Measurements from ENCODE around the gene RTL1. TPM values are rescaled to one million over a fixed set of nuclear protein-coding genes. Genes with fewer than 3 reads are reported as not detected.

Gene RTL1
- total RNA-seq, 1 experiment from 2014 or later, result 0.24 TPM

DNA sequence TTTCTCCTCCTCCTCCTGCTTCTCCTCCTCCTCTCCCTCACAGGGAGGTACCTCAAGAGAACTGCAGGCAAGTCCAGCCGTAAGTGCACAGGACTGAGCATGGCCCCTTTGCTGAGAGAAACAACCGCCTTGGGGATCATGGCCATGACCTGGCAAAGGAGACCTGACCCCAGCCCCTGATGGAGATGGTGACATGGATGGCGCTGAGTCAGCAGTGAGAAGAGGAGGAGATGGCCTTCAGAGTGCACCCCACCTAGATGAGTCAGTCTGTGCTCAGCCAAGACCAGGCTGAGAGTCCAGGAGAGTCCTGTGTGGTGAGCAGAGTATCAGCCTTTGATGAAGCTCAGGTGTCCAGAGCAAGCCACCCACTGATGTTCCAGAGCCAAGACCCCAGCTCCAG is 41.2 kb downstream of the RTL1 start:
- no peak for DNase-seq
- H3K4me3 Mint-ChIP-seq (ENCODE audit: low read depth, unreplicated experiment), result no peak overlapping the region
- no TSS peak for BruUV-seq (replicated peaks)
- H3K27ac Mint-ChIP-seq (ENCODE audit: unreplicated experiment), result no peak overlapping the region
- CTCF ChIA-PET, result no interaction called here
- peaks cover 2% of the 10 kb centered on the region for H3K9me3 Mint-ChIP-seq (ENCODE audit: low read depth, unreplicated experiment)
- intact Hi-C loops (cut with micrococcal nuclease; ENCODE audit: unreplicated experiment), result no loop called here
- no peaks in the 10 kb centered on the region for H3K36me3 Mint-ChIP-seq (ENCODE audit: insufficient read depth, unreplicated experiment)
- H3K4me1 Mint-ChIP-seq (ENCODE audit: low read depth, unreplicated experiment), result no peaks in the 10 kb centered on the region
- TF ChIP-seq, protein P1, sequence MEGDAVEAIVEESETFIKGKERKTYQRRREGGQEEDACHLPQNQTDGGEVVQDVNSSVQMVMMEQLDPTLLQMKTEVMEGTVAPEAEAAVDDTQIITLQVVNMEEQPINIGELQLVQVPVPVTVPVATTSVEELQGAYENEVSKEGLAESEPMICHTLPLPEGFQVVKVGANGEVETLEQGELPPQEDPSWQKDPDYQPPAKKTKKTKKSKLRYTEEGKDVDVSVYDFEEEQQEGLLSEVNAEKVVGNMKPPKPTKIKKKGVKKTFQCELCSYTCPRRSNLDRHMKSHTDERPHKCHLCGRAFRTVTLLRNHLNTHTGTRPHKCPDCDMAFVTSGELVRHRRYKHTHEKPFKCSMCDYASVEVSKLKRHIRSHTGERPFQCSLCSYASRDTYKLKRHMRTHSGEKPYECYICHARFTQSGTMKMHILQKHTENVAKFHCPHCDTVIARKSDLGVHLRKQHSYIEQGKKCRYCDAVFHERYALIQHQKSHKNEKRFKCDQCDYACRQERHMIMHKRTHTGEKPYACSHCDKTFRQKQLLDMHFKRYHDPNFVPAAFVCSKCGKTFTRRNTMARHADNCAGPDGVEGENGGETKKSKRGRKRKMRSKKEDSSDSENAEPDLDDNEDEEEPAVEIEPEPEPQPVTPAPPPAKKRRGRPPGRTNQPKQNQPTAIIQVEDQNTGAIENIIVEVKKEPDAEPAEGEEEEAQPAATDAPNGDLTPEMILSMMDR (IDR thresholded peaks at IDR 0.05; ENCODE audit: unreplicated experiment), result no peak
- no peaks in the 10 kb centered on the region for H3K27me3 Mint-ChIP-seq (ENCODE audit: unreplicated experiment)

DNA sequence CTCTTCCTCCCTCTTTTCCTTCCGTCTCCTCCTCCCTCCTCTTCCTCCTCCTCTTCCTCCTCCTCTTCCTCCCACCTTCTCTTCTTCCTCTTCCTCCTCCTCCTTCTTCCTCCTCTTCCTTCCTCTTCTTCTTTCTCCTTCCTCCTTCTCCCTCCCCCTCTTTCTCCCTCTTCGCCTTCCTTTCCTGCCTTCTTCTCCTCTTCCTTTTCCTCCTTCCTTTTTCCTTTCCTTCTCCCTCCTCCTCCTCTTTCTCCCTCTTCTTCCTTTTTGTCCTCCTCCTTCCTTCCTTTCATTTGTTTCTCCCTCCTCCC is 41.6 kb downstream of the RTL1 start:
- H3K9me3 Mint-ChIP-seq (ENCODE audit: low read depth, unreplicated experiment), result peaks cover 2% of the 10 kb centered on the region
- no peaks in the 10 kb centered on the region for H3K36me3 Mint-ChIP-seq (ENCODE audit: insufficient read depth, unreplicated experiment)
- TF ChIP-seq, protein P1 (IDR thresholded peaks at IDR 0.05; ENCODE audit: unreplicated experiment), result no peak
- no peaks in the 10 kb centered on the region for H3K27me3 Mint-ChIP-seq (ENCODE audit: unreplicated experiment)
- DNase-seq, result no peak
- CTCF ChIA-PET, result no interaction called here
- no peak overlapping the region for H3K4me3 Mint-ChIP-seq (ENCODE audit: low read depth, unreplicated experiment)
- no peak overlapping the region for H3K27ac Mint-ChIP-seq (ENCODE audit: unreplicated experiment)
- intact Hi-C loops (cut with micrococcal nuclease; ENCODE audit: unreplicated experiment), result no loop called here
- H3K4me1 Mint-ChIP-seq (ENCODE audit: low read depth, unreplicated experiment), result no peaks in the 10 kb centered on the region
- BruUV-seq (replicated peaks), result no TSS peak

DNA sequence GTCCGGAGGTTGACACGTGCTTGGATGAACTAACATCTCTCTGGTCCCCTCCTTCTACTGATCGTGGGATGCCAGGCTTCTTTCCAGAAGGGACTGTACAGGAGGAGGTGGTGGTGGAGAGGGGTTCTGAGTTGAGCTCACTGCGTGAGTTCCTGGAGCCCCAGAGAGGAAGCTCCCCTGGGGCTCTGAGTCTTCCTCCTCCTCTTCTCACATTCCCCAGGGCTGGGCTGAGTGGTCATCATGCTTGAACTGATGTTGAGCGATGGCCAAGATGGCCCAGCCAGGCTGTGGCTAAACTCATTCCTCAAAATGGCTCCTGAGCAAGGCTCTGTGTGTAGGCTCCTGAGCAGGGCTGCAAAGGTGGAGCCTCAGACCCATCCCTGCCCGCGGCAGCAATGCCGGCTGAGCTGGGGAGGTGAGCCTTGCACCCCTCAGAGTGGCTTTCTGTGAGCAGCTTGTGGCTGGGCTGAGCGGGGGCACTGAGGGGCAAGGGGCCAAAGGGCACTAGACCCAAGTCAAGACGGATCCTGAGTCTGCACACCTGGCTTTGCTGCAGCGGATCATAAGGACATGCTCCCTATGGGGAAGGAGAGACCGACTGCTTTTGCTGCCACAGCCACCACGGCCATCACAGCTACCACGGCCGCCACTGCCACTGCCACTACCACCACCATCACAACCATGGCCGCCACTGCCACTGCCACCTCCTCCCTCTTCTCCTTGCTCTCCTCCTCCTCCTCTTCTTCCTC is 42.2 kb downstream of the RTL1 start:
- no TSS peak for BruUV-seq (replicated peaks)
- no peak overlapping the region for H3K27ac Mint-ChIP-seq (ENCODE audit: unreplicated experiment)
- H3K4me1 Mint-ChIP-seq (ENCODE audit: low read depth, unreplicated experiment), result no peaks in the 10 kb centered on the region
- no peaks in the 10 kb centered on the region for H3K27me3 Mint-ChIP-seq (ENCODE audit: unreplicated experiment)
- intact Hi-C loops (cut with micrococcal nuclease; ENCODE audit: unreplicated experiment), result no loop called here
- TF ChIP-seq, protein P1 (IDR thresholded peaks at IDR 0.05; ENCODE audit: unreplicated experiment), result no peak
- H3K36me3 Mint-ChIP-seq (ENCODE audit: insufficient read depth, unreplicated experiment), result no peaks in the 10 kb centered on the region
- DNase-seq, result no peak
- CTCF ChIA-PET, result no interaction called here
- no peak overlapping the region for H3K4me3 Mint-ChIP-seq (ENCODE audit: low read depth, unreplicated experiment)
- H3K9me3 Mint-ChIP-seq (ENCODE audit: low read depth, unreplicated experiment), result peaks cover 2% of the 10 kb centered on the region

DNA sequence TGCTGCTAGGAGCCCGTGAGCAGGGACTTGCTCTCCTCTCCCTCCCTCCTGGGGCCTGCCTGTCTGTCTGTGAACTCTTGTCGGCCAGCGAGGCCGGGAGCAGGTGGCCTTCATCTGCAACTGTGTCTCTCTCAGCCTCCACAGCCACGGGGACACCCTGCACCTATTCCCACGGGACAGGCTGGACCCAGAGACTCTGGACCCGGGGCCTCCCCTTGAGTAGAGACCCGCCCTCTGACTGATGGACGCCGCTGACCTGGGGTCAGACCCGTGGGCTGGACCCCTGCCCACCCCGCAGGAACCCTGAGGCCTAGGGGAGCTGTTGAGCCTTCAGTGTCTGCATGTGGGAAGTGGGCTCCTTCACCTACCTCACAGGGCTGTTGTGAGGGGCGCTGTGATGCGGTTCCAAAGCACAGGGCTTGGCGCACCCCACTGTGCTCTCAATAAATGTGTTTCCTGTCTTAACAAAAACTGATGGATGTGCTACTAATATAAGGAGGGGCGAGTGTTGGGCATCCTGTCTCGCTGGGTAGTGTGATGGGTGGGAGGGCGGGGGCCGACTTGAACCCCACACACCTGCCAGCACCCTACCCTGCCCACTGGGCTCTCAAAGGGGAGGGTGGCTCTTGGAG is 42.9 kb downstream of the RTL1 start:
- Mint-ChIP-seq H3K4me3 (ENCODE audit: low read depth, unreplicated experiment) (no peak overlapping the region), H3K4me1 (ENCODE audit: low read depth, unreplicated experiment) (no peaks in the 10 kb centered on the region), H3K27ac (ENCODE audit: unreplicated experiment) (no peak overlapping the region), H3K36me3 (ENCODE audit: insufficient read depth, unreplicated experiment) (no peaks in the 10 kb centered on the region), H3K9me3 (ENCODE audit: low read depth, unreplicated experiment) (peaks cover 2% of the 10 kb centered on the region), H3K27me3 (ENCODE audit: unreplicated experiment) (no peaks in the 10 kb centered on the region)
- TF ChIP-seq, protein P1 (IDR thresholded peaks at IDR 0.05; ENCODE audit: unreplicated experiment), result no peak
- CTCF ChIA-PET, result no interaction called here
- BruUV-seq (replicated peaks), result no TSS peak
- intact Hi-C loops (cut with micrococcal nuclease; ENCODE audit: unreplicated experiment), result no loop called here
- no peak for DNase-seq
